Activated naive CD8-positive, alpha-beta T cell treated with anti-CD3 and anti-CD28 coated beads for 36 hours (primary cell): ENCODE measurements around the gene KRT81. TPM values are rescaled to one million over a fixed set of nuclear protein-coding genes. Genes with fewer than 3 reads are reported as not detected.
A peak's percentile ranks its signal among the peaks of the same experiment; 100 is the strongest.

Experiments
- DNase-seq: peaks from one replicate; pipeline ENCODE4 v3.0.0; 2021
- H3K27ac Mint-ChIP-seq: one replicate; pipeline ENCODE4 v1.8.0; 2022; ENCODE audit warnings: mild to moderate bottlenecking, moderate library complexity, mixed read lengths
- H3K27me3 Mint-ChIP-seq: one replicate; pipeline ENCODE4 v1.8.0; 2022; ENCODE audit warnings: mild to moderate bottlenecking, mixed read lengths
- H3K36me3 Mint-ChIP-seq: one replicate; pipeline ENCODE4 v1.8.0; 2021; ENCODE audit warnings: mild to moderate bottlenecking, mixed read lengths
- H3K4me1 Mint-ChIP-seq: one replicate; pipeline ENCODE4 v1.8.0; 2021; ENCODE audit warnings: mixed read lengths
- H3K4me3 Mint-ChIP-seq: one replicate; pipeline ENCODE4 v1.8.0; 2022; ENCODE audit warnings: mild to moderate bottlenecking, moderate library complexity, mixed read lengths
- H3K9me3 Mint-ChIP-seq: one replicate; pipeline ENCODE4 v1.8.0; 2022; ENCODE audit warnings: mixed read lengths
- total RNA-seq, 2 experiments: library from RNA; stranded (reverse); gene quantifications; one replicate each; pipeline ENCODE4 v1.2.3, GENCODE V29; 2021

Gene KRT81
- total RNA-seq, 2 experiments from 2014 or later: not detected

GRCh38 chr12:52250048-52250990 lies 41.0 kb downstream of the KRT81 start:
- H3K27me3 Mint-ChIP-seq: peaks cover 49% of the 10 kb centered on the region
- no peaks in the 10 kb centered on the region for H3K9me3 Mint-ChIP-seq
- peaks cover 20% of the 10 kb centered on the region for H3K4me1 Mint-ChIP-seq
- no peak overlapping the region for H3K27ac Mint-ChIP-seq
- DNase-seq: no peak
- no peak overlapping the region for H3K4me3 Mint-ChIP-seq
- peaks cover 2% of the 10 kb centered on the region for H3K36me3 Mint-ChIP-seq

- H3K36me3 Mint-ChIP-seq: peaks cover 2% of the 10 kb centered on the region
- H3K4me3 Mint-ChIP-seq: no peak overlapping the region
- H3K4me1 Mint-ChIP-seq: peaks cover 24% of the 10 kb centered on the region
- no peak overlapping the region for H3K27ac Mint-ChIP-seq
- H3K27me3 Mint-ChIP-seq: peaks cover 42% of the 10 kb centered on the region
- H3K9me3 Mint-ChIP-seq: no peaks in the 10 kb centered on the region
- DNase-seq: no peak
These were observed 41.8 kb downstream of the KRT81 start for GRCh38 chr12:52249511-52250047.

GRCh38 chr12:52248541-52249461 lies 42.5 kb downstream of the KRT81 start:
- no peak for DNase-seq
- Mint-ChIP-seq H3K36me3 (peaks cover 2% of the 10 kb centered on the region), H3K9me3 (no peaks in the 10 kb centered on the region), H3K4me3 (no peak overlapping the region), H3K27ac (no peak overlapping the region), H3K4me1 (peaks cover 30% of the 10 kb centered on the region), H3K27me3 (peaks cover 42% of the 10 kb centered on the region)

GRCh38 chr12:52247622-52248540 lies 43.5 kb downstream of the KRT81 start:
- peaks cover 2% of the 10 kb centered on the region for H3K36me3 Mint-ChIP-seq
- peaks cover 38% of the 10 kb centered on the region for H3K4me1 Mint-ChIP-seq
- no peak overlapping the region for H3K4me3 Mint-ChIP-seq
- H3K27ac Mint-ChIP-seq: no peak overlapping the region
- no peaks in the 10 kb centered on the region for H3K9me3 Mint-ChIP-seq
- peaks cover 42% of the 10 kb centered on the region for H3K27me3 Mint-ChIP-seq
- DNase-seq: no peak

GRCh38 chr12:52246720-52247621 lies 44.4 kb downstream of the KRT81 start:
- no peaks in the 10 kb centered on the region for H3K9me3 Mint-ChIP-seq
- no peak overlapping the region for H3K4me3 Mint-ChIP-seq
- H3K27me3 Mint-ChIP-seq: peaks cover 40% of the 10 kb centered on the region
- H3K36me3 Mint-ChIP-seq: peaks cover 2% of the 10 kb centered on the region
- no peak for DNase-seq
- peaks cover 38% of the 10 kb centered on the region for H3K4me1 Mint-ChIP-seq
- no peak overlapping the region for H3K27ac Mint-ChIP-seq

GRCh38 chr12:52245962-52246569 lies 45.3 kb downstream of the KRT81 start:
- no peak overlapping the region for H3K4me3 Mint-ChIP-seq
- H3K36me3 Mint-ChIP-seq: no peaks in the 10 kb centered on the region
- no peak for DNase-seq
- no peak overlapping the region for H3K27ac Mint-ChIP-seq
- no peaks in the 10 kb centered on the region for H3K9me3 Mint-ChIP-seq
- peaks cover 32% of the 10 kb centered on the region for H3K4me1 Mint-ChIP-seq
- peaks cover 33% of the 10 kb centered on the region for H3K27me3 Mint-ChIP-seq

GRCh38 chr12:52245259-52245961 lies 45.9 kb downstream of the KRT81 start:
- peaks cover 32% of the 10 kb centered on the region for H3K4me1 Mint-ChIP-seq

GRCh38 chr12:52244615-52244994 lies 46.7 kb downstream of the KRT81 start:
- H3K27me3 Mint-ChIP-seq: peaks cover 23% of the 10 kb centered on the region
- H3K9me3 Mint-ChIP-seq: no peaks in the 10 kb centered on the region
- H3K27ac Mint-ChIP-seq: peak overlapping the region; percentile 94
- no peaks in the 10 kb centered on the region for H3K36me3 Mint-ChIP-seq
- H3K4me1 Mint-ChIP-seq: peaks cover 28% of the 10 kb centered on the region
- H3K4me3 Mint-ChIP-seq: peak overlapping the region; percentile 75
- DNase-seq: no peak

More at GRCh38 chr12:52245259-52245961, 45.9 kb downstream of the KRT81 start:
- Mint-ChIP-seq H3K27me3 (peaks cover 29% of the 10 kb centered on the region), H3K36me3 (no peaks in the 10 kb centered on the region), H3K4me3 (no peak overlapping the region), H3K27ac (no peak overlapping the region), H3K9me3 (no peaks in the 10 kb centered on the region)
- DNase-seq: no peak

GRCh38 chr12:52243856-52244614 lies 47.3 kb downstream of the KRT81 start:
- H3K27ac Mint-ChIP-seq: peak overlapping the region; percentile 94
- DNase-seq: peak; percentile 83
- no peaks in the 10 kb centered on the region for H3K9me3 Mint-ChIP-seq
- no peaks in the 10 kb centered on the region for H3K36me3 Mint-ChIP-seq
- H3K27me3 Mint-ChIP-seq: peaks cover 17% of the 10 kb centered on the region
- H3K4me3 Mint-ChIP-seq: peak overlapping the region; percentile 75
- peaks cover 28% of the 10 kb centered on the region for H3K4me1 Mint-ChIP-seq

GRCh38 chr12:52243259-52243855 lies 48.0 kb downstream of the KRT81 start:
- Mint-ChIP-seq H3K27me3 (peaks cover 12% of the 10 kb centered on the region), H3K4me1 (peaks cover 28% of the 10 kb centered on the region), H3K27ac (peak overlapping the region; percentile 94), H3K4me3 (peak overlapping the region; percentile 57), H3K36me3 (no peaks in the 10 kb centered on the region), H3K9me3 (no peaks in the 10 kb centered on the region)
- no peak for DNase-seq

GRCh38 chr12:52242442-52243258 lies 48.7 kb downstream of the KRT81 start:
- no peaks in the 10 kb centered on the region for H3K36me3 Mint-ChIP-seq
- peaks cover 5% of the 10 kb centered on the region for H3K27me3 Mint-ChIP-seq
- no peak for DNase-seq
- no peak overlapping the region for H3K4me3 Mint-ChIP-seq
- peaks cover 28% of the 10 kb centered on the region for H3K4me1 Mint-ChIP-seq
- no peaks in the 10 kb centered on the region for H3K9me3 Mint-ChIP-seq
- H3K27ac Mint-ChIP-seq: no peak overlapping the region
